ENCODE data around the gene KMT2A. TPM values are rescaled to one million over a fixed set of nuclear protein-coding genes. Genes with fewer than 3 reads are reported as not detected.

Gene KMT2A
- total RNA-seq, 1 experiment from 2014 or later: 15.2 TPM

Other genes with a start within 250 kb of the KMT2A start
- gene JAML, start 211.5 kb upstream of the KMT2A start, total RNA-seq (2014; rRNA removed; shearing (Covaris generic)): not detected in 2 replicates
- gene MPZL3, start 184.1 kb upstream of the KMT2A start, total RNA-seq (2014; rRNA removed; shearing (Covaris generic)): 9.8 and 10.4 TPM in 2 replicates
- gene MPZL2, start 172.2 kb upstream of the KMT2A start, total RNA-seq (2014; rRNA removed; shearing (Covaris generic)): 1.0 and 1.7 TPM in 2 replicates
- not detected in 2 replicates for gene CD3E, start 131.8 kb upstream of the KMT2A start, total RNA-seq (2014; rRNA removed; shearing (Covaris generic))
- not detected in 2 replicates for gene CD3D, start 93.8 kb upstream of the KMT2A start, total RNA-seq (2014; rRNA removed; shearing (Covaris generic))
- not detected in 2 replicates for gene CD3G, start 92.1 kb upstream of the KMT2A start, total RNA-seq (2014; rRNA removed; shearing (Covaris generic))
- gene UBE4A, start 76.9 kb upstream of the KMT2A start, total RNA-seq (2014; rRNA removed; shearing (Covaris generic)): 39.6 and 45.1 TPM in 2 replicates
- 59.3 and 94.8 TPM in 2 replicates for gene ATP5MG, start 34.9 kb upstream of the KMT2A start, total RNA-seq (2014; rRNA removed; shearing (Covaris generic))
- gene TTC36, start 91.0 kb downstream of the KMT2A start, total RNA-seq (2014; rRNA removed; shearing (Covaris generic)): 0.19 TPM in 1 of 2 replicates, not detected in the other
- gene TMEM25, start 94.7 kb downstream of the KMT2A start, total RNA-seq (2014; rRNA removed; shearing (Covaris generic)): 8.9 and 13.8 TPM in 2 replicates
- gene IFT46, start 129.4 kb downstream of the KMT2A start, total RNA-seq (2014; rRNA removed; shearing (Covaris generic)): 48.3 and 61.1 TPM in 2 replicates
- gene ARCN1, start 135.9 kb downstream of the KMT2A start, total RNA-seq (2014; rRNA removed; shearing (Covaris generic)): 126 and 172 TPM in 2 replicates
- 29.6 and 40.0 TPM in 2 replicates for gene PHLDB1, start 171.1 kb downstream of the KMT2A start, total RNA-seq (2014; rRNA removed; shearing (Covaris generic))
- gene TREH, start 243.2 kb downstream of the KMT2A start, total RNA-seq (2014; rRNA removed; shearing (Covaris generic)): not detected in 2 replicates